NCI-H2227 (cell line): ENCODE measurements around the gene ARSG.

Experiments used
- DNase-seq: peaks from one replicate; lab custom pipeline; 2025; ENCODE audit not compliant: unreplicated experiment; lab: John Stamatoyannopoulos, UW

ARSG gene

GRCh38 chr17:68462381-68463210 lies 171.3 kb downstream of the ARSG start:
- DNase-seq: peak; percentile 94

- DNase-seq: no peak
Measured at GRCh38 chr17:68463211-68464019, 172.1 kb downstream of the ARSG start.

- DNase-seq: no peak
Measured at GRCh38 chr17:68468334-68468733, 177.0 kb downstream of the ARSG start.

GRCh38 chr17:68468788-68469187 lies 177.5 kb downstream of the ARSG start:
- no peak for DNase-seq
